SU-DHL-6 (cell line): ENCODE measurements around the gene TMEM108.

Source experiments
- EZH2phosphoT487 ChIP-seq: fragments of 200-600 bp; sonication (generic), shearing (Covaris generic); conservative IDR thresholded peaks from 2 replicates; pipeline ENCODE4 v1.6.1; 2018; ENCODE audit warnings: mild to moderate bottlenecking, antibody characterized with exemption, low read length, moderate library complexity, mixed read lengths
- TF ChIP-seq, protein P1 (sequence below): fragments of 200-600 bp; sonication (generic); IDR thresholded peaks from one replicate; pipeline ENCODE4 v1.5.1; 2017; ENCODE audit warnings: antibody characterized with exemption, mild to moderate bottlenecking, low read length, moderate library complexity; ENCODE audit not compliant: insufficient read depth, poor library complexity, severe bottlenecking

DNA sequence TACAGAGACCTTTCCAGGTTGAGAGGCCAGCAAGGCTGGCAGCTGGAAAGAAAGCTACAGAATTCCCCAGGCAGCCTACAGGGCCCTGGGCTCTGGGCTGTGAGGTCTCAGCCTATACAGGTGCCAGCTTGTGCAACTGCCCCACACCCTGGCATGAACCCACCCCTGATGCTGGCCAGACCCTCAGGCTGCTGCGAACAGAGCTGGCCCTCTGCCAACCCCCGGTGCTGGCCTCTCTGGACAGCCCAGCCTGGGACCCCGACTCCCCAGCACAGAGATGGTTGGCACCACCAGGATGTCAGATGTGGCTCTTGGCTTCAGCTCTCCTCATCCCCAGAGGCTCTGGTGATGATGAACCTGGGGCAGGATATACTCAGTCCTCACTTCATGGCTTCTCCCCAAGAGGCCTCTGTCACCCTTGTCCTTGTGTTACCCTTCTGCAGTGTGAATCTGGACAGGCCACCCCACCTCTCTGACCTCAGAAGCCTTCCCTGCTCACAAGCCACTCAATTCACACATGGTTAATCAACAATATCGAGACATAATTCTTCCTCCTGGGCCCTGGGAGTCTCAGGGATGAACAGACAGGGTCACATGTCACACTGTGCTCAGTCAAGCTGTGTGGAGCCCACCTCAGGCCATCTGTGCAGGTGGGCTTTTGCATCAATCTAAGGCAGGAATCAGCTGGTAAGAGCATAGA, 350.7 kb downstream of the TMEM108 start:
- TF ChIP-seq, protein P1, sequence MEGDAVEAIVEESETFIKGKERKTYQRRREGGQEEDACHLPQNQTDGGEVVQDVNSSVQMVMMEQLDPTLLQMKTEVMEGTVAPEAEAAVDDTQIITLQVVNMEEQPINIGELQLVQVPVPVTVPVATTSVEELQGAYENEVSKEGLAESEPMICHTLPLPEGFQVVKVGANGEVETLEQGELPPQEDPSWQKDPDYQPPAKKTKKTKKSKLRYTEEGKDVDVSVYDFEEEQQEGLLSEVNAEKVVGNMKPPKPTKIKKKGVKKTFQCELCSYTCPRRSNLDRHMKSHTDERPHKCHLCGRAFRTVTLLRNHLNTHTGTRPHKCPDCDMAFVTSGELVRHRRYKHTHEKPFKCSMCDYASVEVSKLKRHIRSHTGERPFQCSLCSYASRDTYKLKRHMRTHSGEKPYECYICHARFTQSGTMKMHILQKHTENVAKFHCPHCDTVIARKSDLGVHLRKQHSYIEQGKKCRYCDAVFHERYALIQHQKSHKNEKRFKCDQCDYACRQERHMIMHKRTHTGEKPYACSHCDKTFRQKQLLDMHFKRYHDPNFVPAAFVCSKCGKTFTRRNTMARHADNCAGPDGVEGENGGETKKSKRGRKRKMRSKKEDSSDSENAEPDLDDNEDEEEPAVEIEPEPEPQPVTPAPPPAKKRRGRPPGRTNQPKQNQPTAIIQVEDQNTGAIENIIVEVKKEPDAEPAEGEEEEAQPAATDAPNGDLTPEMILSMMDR = no peak
- no peak for TF ChIP-seq EZH2phosphoT487
